VCaP (cell line): ENCODE data around the gene TFAP2C.
"Not testable (repeated sequence)": the region's sequence is repeated elsewhere in the genome, so short reads cannot be mapped to it uniquely, and the experiment has no call there.

Experiments used
- H3K27ac ChIP-seq: fragments of 450-650 bp; 2 replicates; pipeline ENCODE4 v1.5.1; 2017
- TF ChIP-seq, protein P1 (sequence below): fragments of 450-650 bp; conservative IDR thresholded peaks from 2 replicates; pipeline ENCODE4 v1.5.1; 2017; ENCODE audit warnings: mild to moderate bottlenecking, moderate library complexity

TFAP2C gene

DNA sequence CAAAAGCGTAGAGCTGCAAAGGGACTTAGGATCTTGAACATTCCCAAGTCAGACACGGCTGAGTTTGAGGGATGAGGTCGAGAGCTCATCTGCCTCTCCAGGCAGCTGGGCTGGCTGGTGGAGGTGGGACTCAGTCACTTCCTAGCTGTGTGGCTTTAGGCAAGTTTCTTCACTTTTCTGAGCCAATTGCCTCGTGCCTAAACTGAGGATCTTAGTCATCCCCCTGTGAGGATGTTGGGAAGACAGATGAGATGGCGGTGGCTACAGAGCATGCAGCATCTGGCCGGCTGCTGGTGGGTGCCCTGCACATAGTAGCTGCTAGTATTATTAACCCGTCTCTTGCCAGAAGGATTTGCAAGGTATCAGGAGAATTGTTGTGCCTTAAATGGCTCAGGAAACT is 27.5 kb downstream of the TFAP2C start:
- TF ChIP-seq, protein P1, sequence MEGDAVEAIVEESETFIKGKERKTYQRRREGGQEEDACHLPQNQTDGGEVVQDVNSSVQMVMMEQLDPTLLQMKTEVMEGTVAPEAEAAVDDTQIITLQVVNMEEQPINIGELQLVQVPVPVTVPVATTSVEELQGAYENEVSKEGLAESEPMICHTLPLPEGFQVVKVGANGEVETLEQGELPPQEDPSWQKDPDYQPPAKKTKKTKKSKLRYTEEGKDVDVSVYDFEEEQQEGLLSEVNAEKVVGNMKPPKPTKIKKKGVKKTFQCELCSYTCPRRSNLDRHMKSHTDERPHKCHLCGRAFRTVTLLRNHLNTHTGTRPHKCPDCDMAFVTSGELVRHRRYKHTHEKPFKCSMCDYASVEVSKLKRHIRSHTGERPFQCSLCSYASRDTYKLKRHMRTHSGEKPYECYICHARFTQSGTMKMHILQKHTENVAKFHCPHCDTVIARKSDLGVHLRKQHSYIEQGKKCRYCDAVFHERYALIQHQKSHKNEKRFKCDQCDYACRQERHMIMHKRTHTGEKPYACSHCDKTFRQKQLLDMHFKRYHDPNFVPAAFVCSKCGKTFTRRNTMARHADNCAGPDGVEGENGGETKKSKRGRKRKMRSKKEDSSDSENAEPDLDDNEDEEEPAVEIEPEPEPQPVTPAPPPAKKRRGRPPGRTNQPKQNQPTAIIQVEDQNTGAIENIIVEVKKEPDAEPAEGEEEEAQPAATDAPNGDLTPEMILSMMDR = no peak

DNA sequence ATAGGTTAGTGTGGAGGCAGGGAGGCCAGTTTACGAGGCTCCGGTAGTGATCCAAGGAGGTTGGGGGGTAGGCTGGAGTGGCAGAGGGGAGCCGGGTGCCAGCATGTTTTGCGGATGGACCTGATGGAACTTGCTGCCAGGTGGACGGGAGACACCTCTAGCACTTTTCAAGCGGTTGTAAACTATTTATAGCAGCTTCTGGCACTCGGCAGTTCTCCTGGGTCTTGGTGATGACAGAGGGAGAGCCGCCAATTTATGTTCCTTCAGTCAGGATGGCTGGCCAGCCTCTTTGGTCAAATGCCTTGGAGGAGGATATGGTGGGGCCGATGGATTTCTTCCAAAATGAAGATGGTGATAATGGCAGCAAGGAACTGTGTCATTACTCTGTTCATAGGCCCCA is 28.8 kb downstream of the TFAP2C start:
- TF ChIP-seq, protein P1 = no peak
- no peak overlapping the region for H3K27ac ChIP-seq

More for the DNA sequence above, 27.5 kb downstream of the TFAP2C start:
- no peak overlapping the region for H3K27ac ChIP-seq

DNA sequence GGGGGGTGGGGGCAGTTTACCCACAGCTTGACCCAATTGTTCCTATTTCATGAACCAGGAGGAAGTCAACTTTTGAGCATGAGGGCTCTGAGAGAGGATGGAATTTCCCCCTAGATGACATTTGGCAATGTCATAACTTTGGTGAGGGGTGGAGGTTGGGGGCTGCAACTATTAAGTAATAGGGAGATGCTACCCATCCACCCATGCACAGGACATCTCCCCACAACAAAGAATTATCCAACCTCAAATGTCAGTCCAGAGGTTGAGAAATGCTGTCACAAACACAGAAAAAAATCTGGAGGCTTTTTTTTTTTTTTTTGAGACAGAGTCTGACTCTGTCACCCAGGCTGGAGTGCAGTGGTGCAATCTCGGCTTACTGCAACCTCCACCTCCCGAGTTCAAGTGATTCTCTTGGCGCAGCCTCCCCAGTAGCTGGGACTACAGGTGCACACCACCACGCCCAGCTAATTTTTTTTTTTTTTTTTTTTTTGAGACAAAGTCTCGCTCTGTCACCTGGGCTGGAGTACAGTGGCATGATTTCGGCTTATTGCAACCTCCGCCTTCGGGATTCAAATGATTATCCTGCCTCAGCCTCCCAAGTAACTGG is 29.3 kb downstream of the TFAP2C start:
- not testable (repeated sequence) for H3K27ac ChIP-seq

DNA sequence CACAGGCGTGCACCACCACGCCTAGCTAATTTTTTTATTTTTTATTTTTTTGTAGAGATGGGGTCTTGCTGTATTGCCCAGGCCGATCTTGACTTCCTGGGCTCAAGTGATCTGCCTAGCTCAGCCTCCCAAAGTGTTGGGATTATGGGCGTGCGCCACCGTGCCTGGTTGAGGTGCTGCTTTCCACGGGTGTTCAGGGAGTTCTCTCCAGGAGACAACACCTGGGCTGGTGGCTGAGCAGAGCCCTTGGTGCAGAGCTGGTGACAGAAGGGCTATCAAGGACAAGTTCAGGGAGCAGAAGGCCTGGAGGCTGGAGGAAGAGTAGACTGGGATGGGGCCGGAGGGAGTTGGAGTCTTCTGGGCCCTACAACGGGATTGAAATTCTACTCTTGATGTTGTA is 34.6 kb downstream of the TFAP2C start:
- TF ChIP-seq, protein P1 = no peak
- H3K27ac ChIP-seq = no peak overlapping the region

DNA sequence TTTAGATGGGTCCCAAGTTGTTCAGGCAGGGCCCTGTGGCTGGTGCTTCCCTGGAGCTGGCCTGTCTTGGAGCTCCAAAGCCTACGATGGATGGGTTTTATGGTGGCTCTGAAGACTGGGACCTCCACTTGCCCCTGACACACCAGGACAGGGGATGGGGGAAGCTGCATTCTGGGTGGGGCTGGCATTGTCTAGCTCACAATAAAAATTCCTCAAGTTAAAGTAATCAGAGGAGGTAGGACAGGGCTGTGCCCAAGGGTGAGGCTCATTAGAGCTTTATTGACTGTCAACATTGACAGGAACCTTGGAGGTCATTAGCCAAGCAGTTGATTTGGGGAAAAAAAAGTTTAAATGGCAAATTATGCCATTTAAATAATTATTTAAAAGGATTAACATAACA is 35.7 kb downstream of the TFAP2C start:
- TF ChIP-seq, protein P1 = no peak
- H3K27ac ChIP-seq = no peak overlapping the region

DNA sequence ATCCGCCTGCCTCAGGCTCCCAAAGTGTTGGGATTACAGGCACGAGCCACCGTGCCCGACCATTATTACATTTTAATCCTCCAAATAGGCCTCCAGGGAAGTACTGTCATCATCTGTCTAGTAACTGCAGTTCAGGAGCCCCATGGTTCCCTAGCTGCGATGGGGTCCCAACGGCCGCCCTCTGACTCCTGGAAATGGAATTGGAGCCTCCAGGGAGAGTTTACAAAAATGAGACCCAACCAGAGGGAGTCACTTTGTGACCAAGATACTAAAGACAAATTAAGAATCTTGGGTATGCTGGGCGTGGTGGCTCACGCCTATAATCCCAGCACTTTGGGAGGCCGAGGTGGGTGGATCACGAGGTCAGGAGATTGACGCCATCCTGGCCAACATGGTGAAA is 36.7 kb downstream of the TFAP2C start:
- TF ChIP-seq, protein P1 = no peak
- H3K27ac ChIP-seq = no peak overlapping the region

DNA sequence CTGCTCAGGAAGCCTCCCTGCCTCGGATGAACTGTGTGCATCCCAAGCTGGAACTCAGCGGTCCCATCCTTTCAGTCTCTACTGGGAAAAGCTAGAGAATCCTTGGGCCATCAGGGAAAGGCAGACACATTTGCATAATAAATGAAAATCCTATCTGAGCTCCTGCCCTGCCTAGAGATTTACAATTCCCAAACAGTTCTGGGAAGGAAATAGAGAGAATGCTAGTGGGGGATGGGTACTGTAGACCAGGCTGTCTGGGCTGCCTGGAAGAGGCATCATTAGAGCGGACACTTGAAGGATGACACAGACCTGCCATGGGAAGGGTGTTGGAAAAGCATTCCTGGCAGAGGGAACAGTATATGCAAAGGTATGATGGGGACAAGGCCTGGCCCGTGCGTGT is 44.3 kb downstream of the TFAP2C start:
- TF ChIP-seq, protein P1 = no peak
- no peak overlapping the region for H3K27ac ChIP-seq

DNA sequence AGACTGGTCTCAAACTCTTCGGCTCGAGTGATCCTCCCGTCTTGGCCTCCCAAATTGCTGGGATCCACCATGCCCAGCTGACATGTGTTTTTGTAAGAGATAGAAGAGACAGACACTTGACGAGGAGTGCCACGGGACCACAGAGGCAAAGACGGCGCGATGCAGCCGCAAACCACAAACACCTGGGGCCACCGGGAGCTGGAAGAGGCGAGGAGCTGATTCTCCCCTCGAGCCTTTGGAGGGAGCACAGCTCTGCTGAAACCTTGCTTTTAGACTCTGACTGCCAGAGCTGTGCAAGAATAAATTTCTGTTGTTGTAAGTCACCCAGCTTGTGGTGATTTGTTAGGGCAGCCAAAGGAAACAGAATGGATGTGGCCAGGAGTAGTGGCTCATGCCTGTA is 46.9 kb downstream of the TFAP2C start:
- no peak overlapping the region for H3K27ac ChIP-seq
- TF ChIP-seq, protein P1 = no peak
